Lower lobe of right lung (tissue), 2 donors: ENCODE results near the gene OSBPL5. TPM values are rescaled to one million over a fixed set of nuclear protein-coding genes. Genes with fewer than 3 reads are reported as not detected.
A peak's percentile ranks its signal among the peaks of the same experiment; 100 is the strongest.

Experiments
- ATAC-seq, 2 donors: fragments of 200-7000 bp; cut with Tn5 transposase; one replicate each; pipeline ENCODE4 v1.9.1; 2020 to 2022; ENCODE audit warnings: mild to moderate bottlenecking in 2 of 2, moderate library complexity in 2 of 2
- DNase-seq: peaks from one replicate; pipeline ENCODE4 v3.0.0-alpha.2; 2020
- H3K27ac ChIP-seq: fragments of 200-600 bp; one replicate; pipeline ENCODE4 v1.8.0; 2022
- H3K27me3 ChIP-seq: fragments of 200-600 bp; one replicate; pipeline ENCODE4 v1.8.0; 2022; ENCODE audit warnings: low read depth
- H3K36me3 ChIP-seq: fragments of 200-600 bp; one replicate; pipeline ENCODE4 v1.8.0; 2022; ENCODE audit warnings: mild to moderate bottlenecking
- H3K4me1 ChIP-seq: fragments of 200-600 bp; one replicate; pipeline ENCODE4 v1.8.0; 2022
- H3K4me3 ChIP-seq: fragments of 200-600 bp; one replicate; pipeline ENCODE4 v1.8.0; 2022; ENCODE audit warnings: mild to moderate bottlenecking
- H3K9me3 ChIP-seq: fragments of 200-600 bp; one replicate; pipeline ENCODE4 v1.8.0; 2022
- CTCF ChIP-seq: fragments of 200-600 bp; IDR thresholded peaks from one replicate; pipeline ENCODE4 v1.8.0; 2022; ENCODE audit warnings: antibody characterized with exemption, mild to moderate bottlenecking
- intact Hi-C: fragments of 100-400 bp; cut with DNase I; formaldehyde crosslinking; loops from one replicate; pipeline ENCODE4 v1.11.0; 2022
- total RNA-seq: library from RNA; stranded (reverse); fragmentation: NEBNext Ultra II Directional; extraction: Animal tissue kit (Norgen Biotek cat#: 25700); gene quantifications from one replicate; pipeline ENCODE4 v1.2.1, GENCODE V29; 2021
- donor health status: DM: no; HTN: yes; CAD: no; lungs with severe emphysema.

OSBPL5 gene
- total RNA-seq, 1 donor from 2014 or later: 46.2 TPM

GRCh38 chr11:3159296-3160190 lies 5.6 kb downstream of the OSBPL5 start:
- intact Hi-C loops: no loop called here
- TF ChIP-seq CTCF: no peak
- H3K27me3 ChIP-seq: no peaks in the 10 kb centered on the region
- H3K36me3 ChIP-seq: peaks cover 5% of the 10 kb centered on the region
- peak overlapping the region; percentile 56 for H3K27ac ChIP-seq
- peak; percentile 76 for DNase-seq
- peak overlapping the region; percentile 55 for H3K4me3 ChIP-seq
- no peaks in the 10 kb centered on the region for H3K9me3 ChIP-seq
- peaks cover 63% of the 10 kb centered on the region for H3K4me1 ChIP-seq
- ATAC-seq: peak; percentile 43 to 53

GRCh38 chr11:3158821-3159220 lies 6.3 kb downstream of the OSBPL5 start:
- no peaks in the 10 kb centered on the region for H3K9me3 ChIP-seq
- H3K27me3 ChIP-seq: no peaks in the 10 kb centered on the region
- intact Hi-C loops: no loop called here
- H3K4me3 ChIP-seq: no peak overlapping the region
- H3K4me1 ChIP-seq: peaks cover 63% of the 10 kb centered on the region
- H3K36me3 ChIP-seq: peaks cover 5% of the 10 kb centered on the region
- ATAC-seq (no peak), DNase-seq (peak; percentile 32)
- TF ChIP-seq CTCF: no peak
- H3K27ac ChIP-seq: peak overlapping the region; percentile 56

GRCh38 chr11:3158131-3158591 lies 6.9 kb downstream of the OSBPL5 start:
- H3K4me3 ChIP-seq: no peak overlapping the region
- H3K9me3 ChIP-seq: no peaks in the 10 kb centered on the region
- DNase-seq (peak; percentile 26), ATAC-seq (no peak)
- H3K36me3 ChIP-seq: peaks cover 5% of the 10 kb centered on the region
- no peak for TF ChIP-seq CTCF
- intact Hi-C loops: no loop called here
- H3K27ac ChIP-seq: no peak overlapping the region
- H3K27me3 ChIP-seq: no peaks in the 10 kb centered on the region
- H3K4me1 ChIP-seq: peaks cover 63% of the 10 kb centered on the region

GRCh38 chr11:3157381-3158130 lies 7.6 kb downstream of the OSBPL5 start:
- no peak for ATAC-seq
- no peak for TF ChIP-seq CTCF
- peak; percentile 49 for DNase-seq
- Histone ChIP-seq H3K36me3 (peaks cover 5% of the 10 kb centered on the region), H3K27me3 (no peaks in the 10 kb centered on the region), H3K27ac (peak overlapping the region; percentile 41), H3K4me3 (no peak overlapping the region), H3K4me1 (peaks cover 63% of the 10 kb centered on the region), H3K9me3 (no peaks in the 10 kb centered on the region)
- intact Hi-C loops: no loop called here

- ATAC-seq: no peak
- no peak for TF ChIP-seq CTCF
- DNase-seq: peak; percentile 53
- intact Hi-C loops: no loop called here
- Histone ChIP-seq H3K27ac (peak overlapping the region; percentile 41), H3K36me3 (peaks cover 5% of the 10 kb centered on the region), H3K9me3 (no peaks in the 10 kb centered on the region), H3K4me1 (peaks cover 61% of the 10 kb centered on the region), H3K27me3 (no peaks in the 10 kb centered on the region), H3K4me3 (no peak overlapping the region)
These were observed 8.3 kb downstream of the OSBPL5 start for GRCh38 chr11:3156661-3157311.
